Measurements from ENCODE around the gene DOCK2. TPM values are rescaled to one million over a fixed set of nuclear protein-coding genes. Genes with fewer than 3 reads are reported as not detected.

Gene DOCK2
- total and polyA plus RNA-seq, 2 of the 8 experiments (the other 6 are each of a cell fraction or from before 2014, with no cell fraction given) = 3.9 to 5.7 TPM

DNA sequence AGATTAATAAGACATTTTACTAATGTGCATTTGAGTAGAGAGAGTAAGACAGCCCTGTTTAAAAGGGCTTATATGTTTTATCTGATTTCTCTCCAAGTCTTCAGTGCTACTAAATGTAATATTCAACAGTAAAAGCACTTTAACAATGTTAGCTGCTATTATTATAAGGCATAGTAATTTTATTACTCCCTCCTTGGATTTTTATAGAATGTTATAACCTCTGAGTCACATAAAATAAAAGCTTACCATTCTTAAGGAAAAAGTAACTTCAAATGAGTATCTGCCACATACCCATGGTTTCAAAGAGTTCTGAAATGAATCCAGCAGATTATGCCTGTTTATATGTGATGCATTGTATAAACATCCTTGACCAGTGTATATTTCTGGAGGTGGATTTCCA lies 34.5 kb upstream of the DOCK2 start:
- no peak overlapping the region for H2AFZ ChIP-seq (ENCODE audit: low read length)
- H3K36me3 ChIP-seq (ENCODE audit: control insufficient read depth in 2 of 4, insufficient read depth in 4 of 4, low read length in 3 of 4) = peaks cover 14 to 61% (median 31%) of the 10 kb centered on the region in 4 experiments
- H2AK5ac ChIP-seq (ENCODE audit: low read depth, low read length) = no peak overlapping the region
- H3K27ac ChIP-seq (ENCODE audit: low read depth, low read length) = no peak overlapping the region
- no peak overlapping the region for H2BK5ac ChIP-seq (ENCODE audit: low read depth, low read length)
- no peak overlapping the region for H4K5ac ChIP-seq (ENCODE audit: insufficient read length, low read depth, low read length)
- FAIRE-seq = no peak
- no peak overlapping the region for H3K56ac ChIP-seq (replicated peaks; ENCODE audit: insufficient read length, low read depth, low read length)
- no peaks in the 10 kb centered on the region for H3K79me1 ChIP-seq (ENCODE audit: low read depth, low read length)
- H4K91ac ChIP-seq (replicated peaks; ENCODE audit: insufficient read length, low read length) = no peak overlapping the region
- ChIA-PET POLR2A (ENCODE audit: partially characterized antibody) (no interaction called here), CTCF (ENCODE audit: partially characterized antibody) (no interaction called here)
- H3K18ac ChIP-seq (ENCODE audit: extremely low read depth, low read length) = no peak overlapping the region
- no peaks in the 10 kb centered on the region for H4K20me1 ChIP-seq (replicated peaks in 1 of 2; ENCODE audit: control insufficient read depth in 1 of 2, insufficient read depth in 2 of 2, low read length in 2 of 2)
- H3K9me3 ChIP-seq (ENCODE audit: insufficient read depth in 2 of 2, low read depth in 1 of 2, low read length in 1 of 2) = no peaks in the 10 kb centered on the region
- no peak overlapping the region for H3K9ac ChIP-seq (replicated peaks in 1 of 4; ENCODE audit: extremely low read depth in 1 of 4, low read depth in 3 of 4, low read length in 3 of 4)
- no peak overlapping the region for H3K4me3 ChIP-seq (ENCODE audit: extremely low read depth in 1 of 4, insufficient read depth in 2 of 4, low read depth in 3 of 4, low read length in 4 of 4)
- H4K8ac ChIP-seq (ENCODE audit: extremely low read depth, insufficient read depth, low read length) = no peak overlapping the region
- H2BK12ac ChIP-seq (ENCODE audit: low read depth, low read length) = no peak overlapping the region
- no peak for DNase-seq (ENCODE audit: low read depth in 1 of 2, low spot score in 2 of 2)
- no peaks in the 10 kb centered on the region for H3K27me3 ChIP-seq (replicated peaks in 1 of 4; ENCODE audit: control insufficient read depth in 3 of 4, extremely low read depth in 1 of 4, insufficient read depth in 3 of 4, low read length in 3 of 4)
- H3K14ac ChIP-seq (ENCODE audit: insufficient read length) = no peak overlapping the region
- no peak overlapping the region for H3K4me2 ChIP-seq (ENCODE audit: insufficient read depth in 1 of 2, low read depth in 2 of 2, low read length in 2 of 2)
- H3K23me2 ChIP-seq (ENCODE audit: low read depth, low read length) = no peaks in the 10 kb centered on the region
- H2BK15ac ChIP-seq (ENCODE audit: low read length) = no peak overlapping the region
- no peak overlapping the region for H2BK120ac ChIP-seq (replicated peaks; ENCODE audit: low read depth, low read length)
- no peaks in the 10 kb centered on the region for H3K4me1 ChIP-seq (replicated peaks in 1 of 4; ENCODE audit: control insufficient read depth in 3 of 4, insufficient read depth in 4 of 4, low read length in 3 of 4)
- no peaks in the 10 kb centered on the region for H3K79me2 ChIP-seq (ENCODE audit: control insufficient read depth in 1 of 2, insufficient read depth in 2 of 2, low read length in 2 of 2)
- H3K23ac ChIP-seq (ENCODE audit: insufficient read length) = no peak overlapping the region
- no peak overlapping the region for H2BK20ac ChIP-seq (ENCODE audit: low read length)
- H3K4ac ChIP-seq (replicated peaks; ENCODE audit: insufficient read length, low read depth, low read length) = no peak overlapping the region
- TF ChIP-seq EZH2 (IDR thresholded peaks at IDR 0.05; ENCODE audit: low read depth, low read length, severe bottlenecking) (no peak), SIRT6 (IDR thresholded peaks at IDR 0.05; ENCODE audit: low read length) (no peak), CBX8 (IDR thresholded peaks at IDR 0.05; ENCODE audit: borderline replicate concordance, low read depth, low read length) (no peak), MAFK (IDR thresholded peaks at IDR 0.05; ENCODE audit: low read depth, low read length) (no peak), SP1 (IDR thresholded peaks at IDR 0.05; ENCODE audit: low read depth, low read length) (no peak), CEBPB (IDR thresholded peaks at IDR 0.05; ENCODE audit: low read depth, low read length) (no peak), TBP (IDR thresholded peaks at IDR 0.05; ENCODE audit: low read depth, low read length) (no peak), RNF2 (IDR thresholded peaks at IDR 0.05; ENCODE audit: borderline replicate concordance, low read depth, low read length, missing control alignments, poor library complexity, severe bottlenecking) (no peak), SP2 (IDR thresholded peaks at IDR 0.05; ENCODE audit: low read length) (no peak), HDAC2 (IDR thresholded peaks at IDR 0.05; ENCODE audit: borderline replicate concordance in 1 of 2, low read depth in 2 of 2, low read length in 2 of 2) (no peak), TAF1 (IDR thresholded peaks at IDR 0.05; ENCODE audit: low read depth, low read length) (no peak), CBX5 (IDR thresholded peaks at IDR 0.05; ENCODE audit: low read depth, low read length) (no peak), SAP30 (IDR thresholded peaks at IDR 0.05; ENCODE audit: insufficient read depth, insufficient replicate concordance, low read length) (no peak), RBBP5 (IDR thresholded peaks at IDR 0.05; ENCODE audit: borderline replicate concordance, low read depth, low read length) (no peak), NRF1 (IDR thresholded peaks at IDR 0.05; ENCODE audit: low read depth, low read length) (no peak)
